SK-N-MC (cell line): ENCODE results near the gene CHRNB1.

Experiments used
- EZH2 ChIP-seq: fragments of 200-600 bp; sonication (generic); IDR thresholded peaks from one replicate; pipeline ENCODE4 v1.6.1; 2017; ENCODE audit warnings: antibody characterized with exemption
- POLR2AphosphoS5 ChIP-seq: IDR thresholded peaks from 2 replicates; pipeline ENCODE4 v1.6.1; 2012; ENCODE audit warnings: mild to moderate bottlenecking, low read depth, low read length, borderline replicate concordance

DNA sequence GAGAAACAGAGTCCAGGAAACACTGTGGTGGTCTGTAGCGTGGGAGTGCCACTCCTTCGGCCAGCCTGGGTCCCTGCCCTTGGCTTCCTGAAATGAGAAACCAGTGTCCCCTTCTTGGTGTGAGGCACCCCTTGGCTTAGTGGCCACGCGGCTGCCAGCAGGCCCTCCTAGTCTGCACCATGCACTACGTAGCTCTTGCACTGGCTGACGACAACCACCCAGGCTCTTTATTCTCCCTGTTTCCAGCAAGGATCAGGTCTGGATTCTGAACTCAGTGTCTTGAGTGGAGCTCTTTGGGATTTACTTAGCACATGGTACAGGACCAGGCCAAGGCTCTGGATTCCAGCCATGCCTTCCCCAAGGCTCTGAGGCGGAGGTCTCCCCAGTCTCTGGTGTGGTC lies 17.3 kb upstream of the CHRNB1 start:
- no peak for TF ChIP-seq EZH2
- TF ChIP-seq POLR2AphosphoS5 = no peak
